ENCODE data around the gene CAMK1G.

DNA sequence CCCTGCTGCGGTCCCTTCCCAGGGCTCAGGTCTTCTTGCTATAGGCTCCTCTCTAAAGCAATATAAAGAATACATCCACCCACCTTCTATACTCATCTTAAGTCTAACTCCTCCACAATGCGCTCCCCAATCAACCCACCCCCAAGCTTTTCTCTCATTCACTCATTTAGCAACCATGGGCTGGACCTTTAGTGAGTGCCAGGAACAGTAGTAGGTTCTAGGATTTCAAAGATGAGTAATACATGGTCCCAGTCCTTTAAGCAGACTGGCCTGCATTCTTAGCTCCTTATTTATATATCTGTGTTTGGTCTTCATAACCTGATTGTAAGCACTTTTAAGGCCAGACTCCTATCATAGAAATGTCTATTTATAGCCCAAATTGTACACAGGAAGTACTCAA lies 5.9 kb downstream of the CAMK1G start:
- TF ChIP-seq, protein P1, sequence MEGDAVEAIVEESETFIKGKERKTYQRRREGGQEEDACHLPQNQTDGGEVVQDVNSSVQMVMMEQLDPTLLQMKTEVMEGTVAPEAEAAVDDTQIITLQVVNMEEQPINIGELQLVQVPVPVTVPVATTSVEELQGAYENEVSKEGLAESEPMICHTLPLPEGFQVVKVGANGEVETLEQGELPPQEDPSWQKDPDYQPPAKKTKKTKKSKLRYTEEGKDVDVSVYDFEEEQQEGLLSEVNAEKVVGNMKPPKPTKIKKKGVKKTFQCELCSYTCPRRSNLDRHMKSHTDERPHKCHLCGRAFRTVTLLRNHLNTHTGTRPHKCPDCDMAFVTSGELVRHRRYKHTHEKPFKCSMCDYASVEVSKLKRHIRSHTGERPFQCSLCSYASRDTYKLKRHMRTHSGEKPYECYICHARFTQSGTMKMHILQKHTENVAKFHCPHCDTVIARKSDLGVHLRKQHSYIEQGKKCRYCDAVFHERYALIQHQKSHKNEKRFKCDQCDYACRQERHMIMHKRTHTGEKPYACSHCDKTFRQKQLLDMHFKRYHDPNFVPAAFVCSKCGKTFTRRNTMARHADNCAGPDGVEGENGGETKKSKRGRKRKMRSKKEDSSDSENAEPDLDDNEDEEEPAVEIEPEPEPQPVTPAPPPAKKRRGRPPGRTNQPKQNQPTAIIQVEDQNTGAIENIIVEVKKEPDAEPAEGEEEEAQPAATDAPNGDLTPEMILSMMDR (IDR thresholded peaks at IDR 0.05): no peak
- TF ChIP-seq POLR2A (IDR thresholded peaks at IDR 0.05) (no peak), EP300 (IDR thresholded peaks at IDR 0.05) (no peak)
